ENCODE measurements around the gene NR3C2. TPM values are rescaled to one million over a fixed set of nuclear protein-coding genes. Genes with fewer than 3 reads are reported as not detected.
"Not testable (repeated sequence)": the region's sequence is repeated elsewhere in the genome, so short reads cannot be mapped to it uniquely, and the experiment has no call there.

Gene NR3C2
- total and polyA plus RNA-seq, 10 of the 15 experiments (the other 5 are each of a cell fraction or from before 2014, with no cell fraction given) = 0.05 to 0.11 (median 0.08) TPM; not detected in 4

DNA sequence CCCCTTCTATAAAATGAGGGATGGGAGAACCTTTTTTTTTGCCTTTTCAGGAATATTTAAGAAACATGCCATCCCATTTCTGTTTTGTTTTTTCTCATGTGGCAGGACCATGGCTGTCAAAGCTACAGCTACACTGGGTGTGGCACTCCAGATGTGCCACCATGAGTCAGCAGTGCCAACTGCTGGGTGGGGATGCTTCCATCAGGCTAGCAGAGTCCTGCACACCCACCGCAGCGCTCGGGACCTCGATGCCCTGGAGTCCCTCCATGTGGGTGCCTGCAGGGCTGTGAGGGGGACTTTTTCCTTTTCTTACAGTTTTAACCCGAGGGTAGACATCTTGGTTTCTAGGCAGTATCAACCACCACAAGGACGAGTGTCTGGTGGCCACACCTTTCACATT is 352.6 kb downstream of the NR3C2 start:
- no peaks in the 10 kb centered on the region for H3K27me3 ChIP-seq (replicated peaks in 1 of 2; ENCODE audit: control insufficient read depth in 2 of 2, insufficient read depth in 2 of 2, low read length in 1 of 2)
- ChIA-PET RAD21 (ENCODE audit: unreplicated experiment) (no interaction called here), CTCF (no interaction called here), POLR2A (no interaction called here), SMC1A (ENCODE audit: uncharacterized antibody, unreplicated experiment) (no interaction called here)
- H3K9ac ChIP-seq (ENCODE audit: control insufficient read depth, insufficient read depth, low read length) = no peak overlapping the region
- BruUV-seq (replicated peaks) = no TSS peak
- no peak overlapping the region for H3K4me3 ChIP-seq
- no peaks in the 10 kb centered on the region for H3K79me2 ChIP-seq (ENCODE audit: control insufficient read depth, insufficient read depth, low read length)
- no peaks in the 10 kb centered on the region for H3K9me3 ChIP-seq (replicated peaks; ENCODE audit: control insufficient read depth, insufficient read depth, low read length)
- DNase-seq (ENCODE audit: low read depth, low spot score) = no peak
- H3K4me1 ChIP-seq (ENCODE audit: control insufficient read depth, insufficient read depth, low read length) = no peaks in the 10 kb centered on the region
- 65% methylated on average over 6 of the region's 6 CpGs for WGBS (ENCODE audit: insufficient coverage, insufficient replicate concordance, low lambda C conversion rate, missing lambda C conversion rate)
- no peak for FAIRE-seq
- H3K4me2 ChIP-seq (ENCODE audit: control insufficient read depth, insufficient read depth) = no peak overlapping the region
- no peak for ATAC-seq
- no peak overlapping the region for H2AFZ ChIP-seq (ENCODE audit: control insufficient read depth, low read depth, low read length)
- intact Hi-C loops (cut with micrococcal nuclease; ENCODE audit: unreplicated experiment) = no loop called here
- TF ChIP-seq PAX8 (IDR thresholded peaks at IDR 0.05) (no peak), KDM1A (IDR thresholded peaks at IDR 0.05; ENCODE audit: borderline replicate concordance) (no peak), RCOR1 (conservative IDR thresholded peaks at IDR 0.05; ENCODE audit: low read depth, low read length) (no peak), CHD1 (IDR thresholded peaks at IDR 0.05; ENCODE audit: low read depth, low read length) (no peak), NKRF (conservative IDR thresholded peaks at IDR 0.05) (no peak), PML (IDR thresholded peaks at IDR 0.05; ENCODE audit: low read length) (no peak), SMARCA5 (IDR thresholded peaks at IDR 0.05) (no peak), MEF2A (IDR thresholded peaks at IDR 0.05; ENCODE audit: insufficient read depth, low read depth, low read length) (no peak), EED (IDR thresholded peaks at IDR 0.05; ENCODE audit: low read depth) (no peak), PKNOX1 (IDR thresholded peaks at IDR 0.05) (no peak)
- no peaks in the 10 kb centered on the region for H4K20me1 ChIP-seq (ENCODE audit: control insufficient read depth, insufficient read depth)
- H3K27ac ChIP-seq (ENCODE audit: control insufficient read depth, insufficient read depth) = no peak overlapping the region
- in situ Hi-C loops (cut with MboI) = no loop called here
- H3K36me3 ChIP-seq (ENCODE audit: control insufficient read depth in 2 of 2, insufficient read depth in 2 of 2, low read length in 1 of 2) = no peaks in the 10 kb centered on the region

- H3K4me1 ChIP-seq (ENCODE audit: control insufficient read depth, insufficient read depth, low read length); H3K4me3 ChIP-seq; POLR2A ChIA-PET; in situ Hi-C loops (cut with MboI); SMC1A ChIA-PET (ENCODE audit: uncharacterized antibody, unreplicated experiment); H3K9me3 ChIP-seq (replicated peaks; ENCODE audit: control insufficient read depth, insufficient read depth, low read length); intact Hi-C loops (cut with micrococcal nuclease; ENCODE audit: unreplicated experiment); DNase-seq (ENCODE audit: low read depth, low spot score); H3K36me3 ChIP-seq (ENCODE audit: control insufficient read depth in 2 of 2, insufficient read depth in 2 of 2, low read length in 1 of 2); ATAC-seq; H3K27me3 ChIP-seq (replicated peaks in 1 of 2; ENCODE audit: control insufficient read depth in 2 of 2, insufficient read depth in 2 of 2, low read length in 1 of 2); FAIRE-seq; H3K4me2 ChIP-seq (ENCODE audit: control insufficient read depth, insufficient read depth); CTCF ChIA-PET; H3K9ac ChIP-seq (ENCODE audit: control insufficient read depth, insufficient read depth, low read length); H3K79me2 ChIP-seq (ENCODE audit: control insufficient read depth, insufficient read depth, low read length); BruUV-seq (replicated peaks); RAD21 ChIA-PET (ENCODE audit: unreplicated experiment); H2AFZ ChIP-seq (ENCODE audit: control insufficient read depth, low read depth, low read length); H3K27ac ChIP-seq (ENCODE audit: control insufficient read depth, insufficient read depth); H4K20me1 ChIP-seq (ENCODE audit: control insufficient read depth, insufficient read depth): not testable (repeated sequence)
- WGBS (ENCODE audit: insufficient coverage, insufficient replicate concordance, low lambda C conversion rate, missing lambda C conversion rate) = 82% methylated on average over 4 of the region's 4 CpGs
Measured at GRCh38 chr4:148083073-148083472, 359.1 kb downstream of the NR3C2 start.
